Measurements from ENCODE around the gene TUBA4B. TPM values are rescaled to one million over a fixed set of nuclear protein-coding genes. Genes with fewer than 3 reads are reported as not detected.
"Not testable (repeated sequence)": the region's sequence is repeated elsewhere in the genome, so short reads cannot be mapped to it uniquely, and the experiment has no call there.

TUBA4B gene
- total RNA-seq, 6 donors from 2014 or later, result 0.26 to 8.9 (median 3.1) TPM

GRCh38 chr2:219309278-219309677 lies 56.2 kb downstream of the TUBA4B start, which contains the start of gene PTPRN:
Gene PTPRN (minus strand): TSS chr2:219309401. CDS start chr2:219309332, 69 bp downstream.
- peak in 1 of 2 donors; percentile 19 for ATAC-seq (ENCODE audit: low FRiP score in 2 of 2)
- Histone ChIP-seq H3K27ac (no peak within 1 kb of the TSS), H3K4me3 (no peak within 1 kb of the TSS), H3K27me3 (peaks cover 0 to 17% (median 7%) of the 10 kb centered on the region in 4 donors), H3K4me1 (peaks cover 0 to 13% (median 0%) of the 10 kb centered on the region in 4 donors), H3K36me3 (no peaks in the 10 kb centered on the region), H3K9me3 (no peaks in the 10 kb centered on the region)
- WGBS, 2 donors, result 1 to 4% methylated on average over 19 to 25 of the region's 37 CpGs
- TF ChIP-seq POLR2A (IDR thresholded peaks at IDR 0.05) (no peak), CTCF (IDR thresholded peaks at IDR 0.05) (no peak), EP300 (IDR thresholded peaks at IDR 0.05) (no peak), POLR2AphosphoS5 (IDR thresholded peaks at IDR 0.05) (no peak)
- peak in 1 of 2 donors; percentile 76 for DNase-seq

GRCh38 chr2:219312683-219313263 lies 59.7 kb downstream of the TUBA4B start:
- H3K27ac ChIP-seq; H3K4me3 ChIP-seq; ATAC-seq (ENCODE audit: low FRiP score in 2 of 2); H3K36me3 ChIP-seq; H3K9me3 ChIP-seq: not testable (repeated sequence)
- peak in 1 of 2 donors; percentile 79 for DNase-seq
- H3K27me3 ChIP-seq, result peaks cover 0 to 17% (median 7%) of the 10 kb centered on the region in 4 donors
- WGBS, 2 donors, result 83 to 90% methylated on average over 19 to 32 of the region's 49 CpGs
- peaks cover 0 to 13% (median 0%) of the 10 kb centered on the region in 4 donors for H3K4me1 ChIP-seq

GRCh38 chr2:219314804-219315468 lies 61.9 kb downstream of the TUBA4B start:
- H3K36me3 ChIP-seq, result no peaks in the 10 kb centered on the region
- TF ChIP-seq CTCF (IDR thresholded peaks at IDR 0.05), result no peak
- WGBS, 2 donors, result 91 to 94% methylated on average over 16 of the region's 16 CpGs
- no peaks in the 10 kb centered on the region for H3K4me1 ChIP-seq
- no peak overlapping the region for H3K27ac ChIP-seq
- H3K4me3 ChIP-seq, result no peak overlapping the region
- ATAC-seq (ENCODE audit: low FRiP score in 2 of 2), result no peak
- no peak for DNase-seq
- H3K27me3 ChIP-seq, result no peaks in the 10 kb centered on the region
- H3K9me3 ChIP-seq, result no peaks in the 10 kb centered on the region

Small RNA genes within 50 kb of the gene (small RNA-seq; reads per million reads assigned to genes)
- gene MIR153-1, result 0 to 0.12 (median 0.03) reads per million in 4 donors

Other genes starting within 250 kb of the TUBA4B start
- 10 to 100 TPM in 3 of 6 donors, 1 to 10 TPM in 2, under 1 TPM in 1; 0.26 to 18.7 (median 10.7) TPM for gene CFAP65, start 211.7 kb upstream of the TUBA4B start, total RNA-seq
- 1 to 10 TPM in 3 of 6 donors, under 1 TPM in 1, not detected in 2; 0.80 to 4.4 (median 1.5) TPM for gene IHH, start 192.3 kb upstream of the TUBA4B start, total RNA-seq
- 10 to 100 TPM in 5 of 6 donors, 1 to 10 TPM in 1; 7.9 to 26.2 (median 14.3) TPM for gene NHEJ1, start 92.4 kb upstream of the TUBA4B start, total RNA-seq
- gene SLC23A3, start 83.2 kb upstream of the TUBA4B start, total RNA-seq, result 1 to 10 TPM in 4 of 6 donors, under 1 TPM in 2; 0.33 to 6.3 (median 2.6) TPM
- 10 to 100 TPM; 42.7 to 86.8 (median 49.4) TPM for gene CNPPD1, start 76.3 kb upstream of the TUBA4B start, total RNA-seq
- 100 to 1,000 TPM in 1 of 6 donors, 10 to 100 TPM in 5; 46.1 to 100 (median 60.5) TPM for gene RETREG2, start 75.0 kb upstream of the TUBA4B start, total RNA-seq
- 10 to 100 TPM; 38.7 to 59.7 (median 43.3) TPM for gene ZFAND2B, start 46.5 kb upstream of the TUBA4B start, total RNA-seq
- 10 to 100 TPM; 11.0 to 35.6 (median 21.9) TPM for gene ABCB6, start 34.3 kb upstream of the TUBA4B start, total RNA-seq
- gene ATG9A, start 23.6 kb upstream of the TUBA4B start, total RNA-seq, result 10 to 100 TPM; 40.9 to 57.7 (median 49.8) TPM
- gene ANKZF1, start 23.4 kb upstream of the TUBA4B start, total RNA-seq, result 100 to 1,000 TPM in 2 of 6 donors, 10 to 100 TPM in 4; 26.0 to 339 (median 67.2) TPM
- gene GLB1L, start 7.8 kb upstream of the TUBA4B start, total RNA-seq, result 10 to 100 TPM in 3 of 6 donors, 1 to 10 TPM in 3; 4.1 to 19.5 (median 11.9) TPM
- 10 to 100 TPM; 12.6 to 28.3 (median 15.7) TPM for gene STK16, start 7.8 kb upstream of the TUBA4B start, total RNA-seq
- 10 to 100 TPM; 17.8 to 52.1 (median 40.3) TPM for gene TUBA4A, start 675 bp downstream of the TUBA4B start, total RNA-seq
- 10 to 100 TPM; 58.6 to 86.1 (median 75.5) TPM for gene DNAJB2, start 26.1 kb downstream of the TUBA4B start, total RNA-seq
- 1 to 10 TPM in 2 of 6 donors, under 1 TPM in 2, not detected in 2; 0.20 to 4.4 (median 0.68) TPM for gene PTPRN, start 56.2 kb downstream of the TUBA4B start, total RNA-seq
- not detected for gene RESP18, start 79.5 kb downstream of the TUBA4B start, total RNA-seq
- gene DNPEP, start 134.7 kb downstream of the TUBA4B start, total RNA-seq, result 100 to 1,000 TPM in 1 of 6 donors, 10 to 100 TPM in 5; 31.9 to 141 (median 75.1) TPM
- 100 to 1,000 TPM in 2 of 6 donors, 10 to 100 TPM in 4; 39.7 to 299 (median 70.8) TPM for gene DES, start 165.1 kb downstream of the TUBA4B start, total RNA-seq
- gene SPEG, start 181.6 kb downstream of the TUBA4B start, total RNA-seq, result 1 to 10 TPM; 2.3 to 8.9 (median 4.9) TPM
- 10 to 100 TPM; 20.8 to 38.5 (median 24.9) TPM for gene GMPPA, start 245.6 kb downstream of the TUBA4B start, total RNA-seq

Data from upper lobe of left lung (tissue), 6 donors.